ENCODE measurements around the gene ALOX12B.
A peak's percentile ranks its signal among the peaks of the same experiment; 100 is the strongest.

GRCh38 chr17:8080208-8080798 is 7.2 kb downstream of the ALOX12B start:
- TF ChIP-seq CTCF (IDR thresholded peaks at IDR 0.05) = peak in 3 of 4 donors; percentile 2 to 23 (median 4)
- TF ChIP-seq POLR2A (IDR thresholded peaks at IDR 0.05) = no peak

Data from right lobe of liver (tissue), 4 donors.